PC-3 (cell line): ENCODE data around the gene MAML3. TPM values are rescaled to one million over a fixed set of nuclear protein-coding genes. Genes with fewer than 3 reads are reported as not detected.
A peak's percentile ranks its signal among the peaks of the same experiment; 100 is the strongest.

Source experiments
- ATAC-seq: fragments of 200-7000 bp; cut with Tn5 transposase; 2 replicates; pipeline ENCODE4 v1.9.1; 2020; ENCODE audit warnings: mild to moderate bottlenecking, moderate library complexity
- BruUV-seq: library from RNA; stranded (reverse); fragments of 400-500 nt; replicated peaks from 2 replicates; lab custom pipeline; 2021; lab: Mats Ljungman, UMichigan
- CTCF ChIA-PET: fragments of 300-600 bp; sonication (Branson Sonifier 250); formaldehyde crosslinking; loops from one replicate; lab custom pipeline; 2022; ENCODE audit warnings: antibody characterized with exemption; lab: Charles Lee
- POLR2A ChIA-PET: fragments of 300-600 bp; sonication (Branson Sonifier 250); formaldehyde crosslinking; loops from one replicate; lab custom pipeline; 2022; ENCODE audit warnings: antibody characterized with exemption; ENCODE audit not compliant: unreplicated experiment; lab: Charles Lee
- DNase-seq: peaks from one replicate; pipeline ENCODE4 v3.0.0-alpha.2; 2015
- H2AFZ ChIP-seq: fragments of 300-600 bp; sonication (generic); 2 replicates; pipeline ENCODE4 v1.6.0; 2016; ENCODE audit warnings: antibody characterized with exemption, low read length
- H3F3A ChIP-seq: fragments of 300-600 bp; sonication (generic); one replicate; pipeline ENCODE4 v1.6.0; 2017; ENCODE audit warnings: antibody characterized with exemption, low read length, control low read depth, mild to moderate bottlenecking; ENCODE audit not compliant: unreplicated experiment
- H3K27ac ChIP-seq: fragments of 300-600 bp; sonication (generic); 2 replicates; pipeline ENCODE4 v1.5.1; 2016; ENCODE audit warnings: mild to moderate bottlenecking, low read length
- H3K27me3 ChIP-seq: fragments of 300-600 bp; sonication (generic); 2 replicates; pipeline ENCODE4 v1.6.1; 2016; ENCODE audit warnings: low read length, mixed read lengths
- H3K36me3 ChIP-seq: fragments of 300-600 bp; sonication (generic); 2 replicates; pipeline ENCODE4 v1.6.1; 2016; ENCODE audit warnings: low read depth, mixed run types, low read length, mixed read lengths
- H3K4me1 ChIP-seq: fragments of 300-600 bp; sonication (generic); 2 replicates; pipeline ENCODE4 v1.5.1; 2016; ENCODE audit warnings: low read length; ENCODE audit not compliant: insufficient read depth
- H3K4me2 ChIP-seq: fragments of 300-600 bp; sonication (generic); 2 replicates; pipeline ENCODE4 v1.6.0; 2016; ENCODE audit warnings: low read length
- H3K4me3 ChIP-seq: fragments of 300-600 bp; sonication (generic); 2 replicates; pipeline ENCODE4 v1.5.1; 2016; ENCODE audit warnings: mild to moderate bottlenecking, low read length, mixed read lengths
- H3K79me2 ChIP-seq: fragments of 300-600 bp; sonication (generic); 2 replicates; pipeline ENCODE4 v1.6.1; 2017; ENCODE audit warnings: low read length, mixed read lengths
- H3K9ac ChIP-seq: fragments of 300-600 bp; sonication (generic); 2 replicates; pipeline ENCODE4 v1.6.0; 2016; ENCODE audit warnings: mild to moderate bottlenecking, low read length
- H3K9me2 ChIP-seq: fragments of 300-600 bp; sonication (generic); replicated peaks from 2 replicates; pipeline ENCODE4 v1.6.1; 2016; ENCODE audit warnings: mixed run types, low read length, mixed read lengths
- H3K9me3 ChIP-seq: fragments of 300-600 bp; sonication (generic); 2 replicates; pipeline ENCODE4 v1.6.1; 2016; ENCODE audit warnings: low read length, mixed read lengths
- H4K20me1 ChIP-seq: fragments of 300-600 bp; sonication (generic); 2 replicates; pipeline ENCODE4 v1.6.1; 2016; ENCODE audit warnings: low read length, mixed read lengths
- EZH2 ChIP-seq: fragments of 300-600 bp; sonication (generic); IDR thresholded peaks from one replicate; pipeline ENCODE4 v1.6.1; 2017; ENCODE audit warnings: antibody characterized with exemption, mild to moderate bottlenecking, low read length; ENCODE audit not compliant: unreplicated experiment
- EZH2phosphoT487 ChIP-seq: fragments of 300-600 bp; sonication (generic); IDR thresholded peaks from 2 replicates; pipeline ENCODE4 v1.6.1; 2018; ENCODE audit warnings: mild to moderate bottlenecking, antibody characterized with exemption, low read length, borderline replicate concordance
- intact Hi-C: fragments of 100-400 bp; cut with micrococcal nuclease; formaldehyde crosslinking; loops from 2 replicates; pipeline ENCODE4 v1.9.0; 2023
- total RNA-seq: library from RNA; depleted of rRNA; stranded (reverse); fragments of >200 nt; gene quantifications from 2 replicates; pipeline ENCODE4 v1.2.3, GENCODE V29; 2014
- TF ChIP-seq, protein P1 (sequence below): fragments of 300-600 bp; sonication (generic); conservative IDR thresholded peaks from 2 replicates; pipeline ENCODE4 v1.5.1; 2017; ENCODE audit warnings: antibody characterized with exemption, low read depth, mild to moderate bottlenecking, low read length

MAML3 gene
- total RNA-seq, 1 experiment from 2014 or later = 4.3 TPM

DNA sequence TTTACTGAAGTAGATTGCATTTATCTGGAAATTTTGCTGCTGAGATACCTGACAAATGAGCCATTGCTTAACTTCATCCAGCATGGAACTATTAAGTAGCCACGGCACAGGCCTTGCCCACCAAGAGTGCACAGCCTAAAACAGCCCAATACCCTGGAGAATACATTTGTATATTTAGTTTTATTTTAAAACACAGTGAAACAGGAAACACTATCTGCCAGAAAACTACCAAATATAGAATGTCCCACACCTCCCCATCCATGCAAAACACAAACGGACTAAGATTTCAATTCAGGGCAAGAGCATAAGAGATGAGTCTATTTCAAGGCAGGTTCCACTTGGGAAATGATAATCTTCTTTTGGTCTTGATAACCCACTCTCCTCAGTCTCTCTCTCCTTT lies 57.1 kb downstream of the MAML3 start:
- no TSS peak for BruUV-seq
- Histone ChIP-seq H4K20me1 (no peaks in the 10 kb centered on the region), H3K27me3 (no peaks in the 10 kb centered on the region), H3F3A (no peaks in the 10 kb centered on the region), H3K9me3 (no peaks in the 10 kb centered on the region), H3K4me3 (0 out of 2 replicates have a peak overlapping the region, but pooled peaks have one; percentile 31), H3K79me2 (peaks cover 8% of the 10 kb centered on the region; the same call in 1 of the 2 replicates), H3K36me3 (no peaks in the 10 kb centered on the region), H2AFZ (no peak overlapping the region), H3K9ac (peak overlapping the region; percentile 90), H3K4me1 (peaks cover 86% of the 10 kb centered on the region), H3K9me2 (no peaks in the 10 kb centered on the region), H3K27ac (peak overlapping the region; percentile 98), H3K4me2 (peak overlapping the region; percentile 85)
- POLR2A ChIA-PET = no interaction called here
- intact Hi-C loops = no loop called here
- ATAC-seq = no peak
- no peak for DNase-seq
- CTCF ChIA-PET = no interaction called here
- TF ChIP-seq, protein P1, sequence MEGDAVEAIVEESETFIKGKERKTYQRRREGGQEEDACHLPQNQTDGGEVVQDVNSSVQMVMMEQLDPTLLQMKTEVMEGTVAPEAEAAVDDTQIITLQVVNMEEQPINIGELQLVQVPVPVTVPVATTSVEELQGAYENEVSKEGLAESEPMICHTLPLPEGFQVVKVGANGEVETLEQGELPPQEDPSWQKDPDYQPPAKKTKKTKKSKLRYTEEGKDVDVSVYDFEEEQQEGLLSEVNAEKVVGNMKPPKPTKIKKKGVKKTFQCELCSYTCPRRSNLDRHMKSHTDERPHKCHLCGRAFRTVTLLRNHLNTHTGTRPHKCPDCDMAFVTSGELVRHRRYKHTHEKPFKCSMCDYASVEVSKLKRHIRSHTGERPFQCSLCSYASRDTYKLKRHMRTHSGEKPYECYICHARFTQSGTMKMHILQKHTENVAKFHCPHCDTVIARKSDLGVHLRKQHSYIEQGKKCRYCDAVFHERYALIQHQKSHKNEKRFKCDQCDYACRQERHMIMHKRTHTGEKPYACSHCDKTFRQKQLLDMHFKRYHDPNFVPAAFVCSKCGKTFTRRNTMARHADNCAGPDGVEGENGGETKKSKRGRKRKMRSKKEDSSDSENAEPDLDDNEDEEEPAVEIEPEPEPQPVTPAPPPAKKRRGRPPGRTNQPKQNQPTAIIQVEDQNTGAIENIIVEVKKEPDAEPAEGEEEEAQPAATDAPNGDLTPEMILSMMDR = no peak
- TF ChIP-seq EZH2phosphoT487 (no peak), EZH2 (no peak)

DNA sequence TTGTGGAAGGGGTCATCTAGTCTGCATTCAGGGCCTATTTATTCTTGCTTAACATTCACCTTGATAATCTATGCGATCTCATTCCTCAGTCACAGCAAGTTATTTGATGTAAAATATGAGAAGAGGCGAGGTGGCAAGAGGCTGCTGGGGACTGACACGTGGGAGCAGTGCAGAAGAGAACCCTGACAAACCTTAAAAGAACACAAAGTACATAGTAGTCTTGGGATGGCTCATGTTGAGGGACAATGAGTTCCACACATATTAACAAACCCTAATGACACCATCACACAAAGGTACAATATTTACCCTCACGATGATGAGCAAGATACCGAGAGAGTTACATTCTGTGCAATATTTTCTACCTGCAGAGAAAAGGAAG lies 57.5 kb downstream of the MAML3 start:
- H3K79me2 ChIP-seq = peaks cover 8% of the 10 kb centered on the region; the same call in 1 of the 2 replicates
- H3K27me3 ChIP-seq = no peaks in the 10 kb centered on the region
- no peaks in the 10 kb centered on the region for H3F3A ChIP-seq
- intact Hi-C loops = no loop called here
- no peaks in the 10 kb centered on the region for H3K9me2 ChIP-seq
- CTCF ChIA-PET = no interaction called here
- no peak overlapping the region for H2AFZ ChIP-seq
- H3K4me2 ChIP-seq = peak overlapping the region; percentile 85
- H3K4me3 ChIP-seq = no peak overlapping the region
- peak overlapping the region; percentile 90 for H3K9ac ChIP-seq
- BruUV-seq = no TSS peak
- POLR2A ChIA-PET = interaction anchor here (1.4 kb wide), 1 partner anchor 54 kb away, joined by 3 read pairs; no protein-coding TSS in a partner anchor
- DNase-seq (no peak), ATAC-seq (no peak)
- no peaks in the 10 kb centered on the region for H3K36me3 ChIP-seq
- H4K20me1 ChIP-seq = no peaks in the 10 kb centered on the region
- no peak for TF ChIP-seq EZH2
- TF ChIP-seq, protein P1 = no peak
- TF ChIP-seq EZH2phosphoT487 = no peak
- H3K9me3 ChIP-seq = no peaks in the 10 kb centered on the region
- H3K4me1 ChIP-seq = peaks cover 89% of the 10 kb centered on the region
- peak overlapping the region; percentile 98 for H3K27ac ChIP-seq

DNA sequence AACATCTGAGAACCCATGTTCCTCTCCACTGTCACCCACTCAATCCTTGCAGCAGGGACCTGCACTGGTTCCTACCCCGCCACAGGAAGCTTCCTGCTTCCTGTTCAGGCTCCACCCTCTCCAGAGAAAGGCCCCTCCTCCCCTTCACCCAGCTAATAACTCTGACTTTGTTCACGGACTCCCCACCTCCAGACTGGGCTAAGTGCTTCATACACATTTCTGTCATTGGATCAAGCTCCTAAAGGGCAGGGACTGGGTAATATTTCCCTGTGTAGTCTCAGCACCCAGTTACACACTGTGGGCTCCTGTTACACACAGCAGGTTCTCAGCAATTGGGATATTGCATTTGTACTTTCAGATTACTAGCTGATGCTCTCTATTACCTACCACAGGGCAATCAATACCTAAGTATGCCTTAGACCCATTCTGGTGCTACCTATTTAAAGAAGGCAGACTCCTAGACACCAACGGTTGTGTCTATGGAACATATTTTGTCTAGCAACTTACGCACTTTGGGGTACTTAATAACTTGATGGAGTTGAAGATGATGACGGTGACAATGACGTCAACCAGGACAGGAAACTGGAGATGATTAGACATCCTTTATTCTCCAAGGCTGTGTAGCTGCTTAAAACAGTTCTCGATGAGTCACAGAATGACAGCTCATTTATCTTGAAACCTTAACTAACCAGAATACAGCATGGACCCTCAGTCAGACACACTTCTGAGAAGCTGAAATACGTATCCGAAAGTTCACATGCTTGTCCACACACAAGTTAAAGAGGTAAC lies 58.1 kb downstream of the MAML3 start:
- H3K4me1 ChIP-seq = peaks cover 95% of the 10 kb centered on the region
- BruUV-seq = no TSS peak
- TF ChIP-seq EZH2phosphoT487 = no peak
- TF ChIP-seq EZH2 = no peak
- TF ChIP-seq, protein P1 = no peak
- intact Hi-C loops = no loop called here
- no peaks in the 10 kb centered on the region for H3K27me3 ChIP-seq
- H3K4me3 ChIP-seq = no peak overlapping the region
- no peak overlapping the region for H2AFZ ChIP-seq
- H3K9me3 ChIP-seq = no peaks in the 10 kb centered on the region
- peaks cover 8% of the 10 kb centered on the region; the same call in 1 of the 2 replicates for H3K79me2 ChIP-seq
- peak; percentile 75 for DNase-seq
- H3K27ac ChIP-seq = peak overlapping the region; percentile 98
- H4K20me1 ChIP-seq = no peaks in the 10 kb centered on the region
- peak overlapping the region; percentile 85 for H3K4me2 ChIP-seq
- no peaks in the 10 kb centered on the region for H3F3A ChIP-seq
- H3K36me3 ChIP-seq = no peaks in the 10 kb centered on the region
- ChIA-PET CTCF (interaction anchor here (0.5 kb wide), 1 partner anchor 496 kb away, joined by 9 read pairs; no protein-coding TSS in a partner anchor), POLR2A (interaction anchor here (0.5 to 1.4 kb wide), 2 partner anchors 41 to 54 kb away, joined by 3 to 4 read pairs; no protein-coding TSS in a partner anchor)
- no peaks in the 10 kb centered on the region for H3K9me2 ChIP-seq
- H3K9ac ChIP-seq = peak overlapping the region; percentile 90
- ATAC-seq = peak; percentile 10
